Hematopoietic multipotent progenitor cell (in vitro differentiated cells): ENCODE data around the gene NLRC4. TPM values are rescaled to one million over a fixed set of nuclear protein-coding genes. Genes with fewer than 3 reads are reported as not detected.
"Not testable (repeated sequence)": the region's sequence is repeated elsewhere in the genome, so short reads cannot be mapped to it uniquely, and the experiment has no call there.

Experiments used
- DNase-seq, 3 donors: peaks; one replicate each; pipeline ENCODE4 v3.0.0-alpha.2; 2011 to 2015; ENCODE audit warnings: low read depth in 2 of 3, low spot score in 2 of 3
- total RNA-seq: library from RNA; depleted of rRNA; stranded (reverse); fragments of >200 nt; gene quantifications from one replicate; pipeline ENCODE4 v1.2.3, GENCODE V29; 2012

Gene NLRC4
- total RNA-seq, 1 donor, result 0.27 TPM

DNA sequence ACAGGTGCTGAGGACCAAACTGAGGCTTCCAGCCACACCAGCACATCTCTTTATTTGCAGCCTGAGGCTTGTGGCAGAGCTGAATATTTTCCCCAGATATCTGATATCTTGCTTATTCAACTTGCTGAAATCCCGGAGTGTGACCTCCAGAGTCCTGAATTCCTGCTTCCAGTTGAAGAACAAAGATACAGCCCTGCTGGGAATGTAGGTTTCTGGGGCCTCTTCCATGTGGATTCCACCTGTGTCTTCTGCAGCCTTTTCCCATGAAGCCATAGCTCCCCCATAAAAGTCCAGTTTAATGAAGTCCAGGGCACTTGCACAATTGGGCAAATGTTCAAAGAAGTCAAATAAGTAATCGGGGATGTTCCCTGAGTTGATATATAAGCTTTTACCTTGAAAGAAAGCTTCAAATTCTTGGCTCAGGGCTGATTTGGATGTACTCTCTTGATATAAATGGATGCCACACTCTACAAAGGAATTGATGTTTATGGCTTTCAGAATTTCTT, 14.9 kb downstream of the NLRC4 start:
- no peak for DNase-seq

DNA sequence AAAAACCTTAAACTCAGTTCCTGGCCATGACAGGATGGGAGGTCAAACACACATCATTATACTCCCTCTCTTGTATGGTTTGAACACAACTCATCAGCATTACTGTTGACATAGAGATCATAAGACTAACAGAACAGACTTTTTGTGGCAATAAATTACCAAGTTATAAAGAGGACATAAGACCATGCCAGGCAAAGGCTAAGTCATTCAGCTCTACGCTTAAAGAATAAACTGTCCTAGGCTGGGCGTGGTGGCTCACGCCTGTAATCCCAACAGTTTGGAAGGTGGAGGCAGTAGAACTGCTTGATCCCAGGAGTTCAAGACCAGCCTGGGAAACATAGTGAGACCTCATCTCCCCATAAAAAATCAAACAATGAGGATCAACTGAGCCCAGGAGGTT, 16.4 kb downstream of the NLRC4 start:
- DNase-seq, result no peak

DNA sequence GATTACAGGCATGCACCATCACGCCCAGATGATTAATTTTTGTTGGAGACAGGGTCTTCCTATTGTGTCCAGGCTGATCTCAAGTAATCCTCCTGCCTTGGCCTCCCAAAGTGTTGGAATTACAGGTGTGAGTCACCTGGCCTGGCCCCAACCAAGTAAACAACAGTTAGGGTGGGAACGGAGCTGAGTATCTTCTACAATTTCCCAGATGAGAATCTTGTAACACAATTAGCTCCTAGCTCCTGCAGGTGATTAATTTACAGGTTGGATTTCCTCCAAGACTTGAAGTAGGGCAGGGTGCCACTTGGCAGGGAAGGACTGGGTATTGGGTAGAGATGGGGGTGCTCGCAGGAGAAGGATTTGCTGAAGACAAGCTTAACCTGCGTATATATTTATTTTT, 17.8 kb downstream of the NLRC4 start:
- no peak for DNase-seq

DNA sequence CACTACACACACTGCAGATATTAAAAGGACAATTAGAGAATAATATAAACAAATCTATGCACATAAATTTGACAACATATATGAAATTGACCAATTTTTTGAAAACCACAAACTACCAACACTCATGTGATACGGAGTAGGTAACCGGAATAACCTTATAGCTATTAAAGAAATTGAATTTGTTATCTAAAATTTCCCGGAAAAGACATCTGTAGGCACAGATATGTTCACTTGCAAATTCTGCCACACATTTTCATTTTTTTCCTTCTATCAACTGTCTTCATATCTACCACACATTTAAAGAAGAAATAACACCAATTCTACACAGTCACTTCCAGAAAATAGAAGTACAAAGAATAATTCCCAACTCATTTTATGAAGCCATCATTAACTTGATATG, 22.4 kb downstream of the NLRC4 start:
- no peak for DNase-seq

DNA sequence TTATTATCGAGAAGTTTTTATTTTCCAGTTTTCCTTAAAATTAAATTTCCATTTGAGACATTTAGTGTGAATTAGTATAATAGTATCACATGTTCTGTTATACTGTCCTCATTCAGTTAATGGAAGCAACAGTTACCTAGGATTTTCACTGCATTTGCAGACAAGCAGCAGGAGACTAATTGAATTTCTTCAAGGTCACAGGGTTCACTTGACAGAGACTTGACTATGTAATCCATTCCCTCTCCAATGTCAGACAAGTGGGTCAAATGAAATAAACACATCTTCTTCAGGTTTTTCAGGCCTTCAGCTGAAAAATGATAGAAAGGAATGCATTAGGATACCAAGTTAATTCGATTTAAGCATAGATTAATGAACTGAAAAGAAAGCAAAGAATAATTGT, 26.7 kb downstream of the NLRC4 start:
- no peak for DNase-seq

DNA sequence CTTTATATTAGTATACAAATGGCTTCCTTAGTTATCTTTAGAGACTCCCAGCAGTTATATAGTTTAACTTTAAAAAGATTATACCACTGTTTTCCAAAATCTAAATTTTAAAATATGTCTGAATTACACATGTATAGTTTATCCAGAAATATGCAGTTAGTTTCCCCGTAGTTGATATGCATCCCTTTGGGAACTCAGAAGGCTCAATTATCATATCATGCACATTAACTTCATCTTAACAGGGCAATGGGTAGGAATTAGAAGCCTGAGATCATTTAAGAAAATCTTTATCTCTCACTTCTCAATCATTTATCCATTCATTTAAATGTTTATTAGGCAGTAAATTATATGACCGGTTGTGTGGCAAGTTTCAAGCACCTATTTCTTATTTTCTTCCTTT, 27.2 kb downstream of the NLRC4 start:
- no peak for DNase-seq

DNA sequence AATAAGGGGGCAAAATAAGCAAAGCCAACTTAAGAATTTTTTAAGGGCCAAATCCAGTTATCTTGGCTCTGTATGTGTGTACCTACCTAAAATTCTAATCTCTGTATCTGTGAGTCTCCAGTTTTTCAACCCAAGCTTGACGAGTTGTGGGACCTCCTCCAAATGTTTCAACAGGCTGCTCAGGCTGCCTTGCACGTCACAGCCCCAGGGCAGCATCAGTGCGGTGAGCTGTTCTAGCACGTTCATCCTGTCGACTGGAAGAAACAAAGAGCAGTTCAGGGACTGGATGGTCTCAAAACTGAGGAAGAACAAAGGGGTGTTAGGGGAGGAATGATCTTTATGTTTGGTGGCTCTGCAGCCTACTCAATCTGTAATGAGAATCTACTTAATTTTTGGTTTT, 29.4 kb downstream of the NLRC4 start:
- DNase-seq, result no peak

DNA sequence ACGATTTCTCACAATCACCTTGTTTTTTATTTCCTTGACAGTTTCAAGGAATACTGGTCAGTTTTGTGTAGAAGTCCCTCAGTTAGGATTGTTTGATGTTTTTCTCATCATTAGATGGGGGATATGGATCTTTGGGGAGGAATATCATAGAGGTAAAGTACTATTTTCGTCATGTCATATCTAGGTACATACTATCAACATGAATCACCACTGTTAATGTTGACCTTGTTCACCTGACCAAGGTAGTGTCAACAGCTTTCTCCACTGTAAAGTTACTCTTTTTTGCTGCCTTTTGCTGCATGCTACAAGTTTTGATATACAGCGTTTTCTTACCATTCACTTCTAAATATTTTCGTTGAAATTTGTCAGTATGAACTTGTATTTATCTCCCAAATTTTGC, 32.7 kb downstream of the NLRC4 start:
- DNase-seq, result no peak

DNA sequence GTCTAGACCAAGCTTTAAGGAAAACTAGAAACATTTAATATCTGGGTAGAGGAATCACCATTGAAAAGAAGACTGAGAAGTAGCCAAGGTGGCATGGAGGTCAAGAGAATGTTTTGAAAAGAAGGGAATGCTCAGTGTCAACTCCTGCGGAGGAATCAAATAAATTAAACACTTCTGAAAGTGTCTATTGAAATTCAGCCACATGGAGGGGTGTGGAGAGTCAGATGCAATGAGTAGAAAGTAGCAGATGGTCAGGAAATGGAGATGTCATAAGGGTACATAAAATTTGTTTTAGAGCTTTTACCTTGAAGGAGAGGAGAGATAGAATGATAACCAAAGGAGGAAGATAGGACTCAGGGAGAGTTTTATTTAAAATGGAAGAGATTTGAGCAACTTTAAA, 35.1 kb downstream of the NLRC4 start:
- no peak for DNase-seq

DNA sequence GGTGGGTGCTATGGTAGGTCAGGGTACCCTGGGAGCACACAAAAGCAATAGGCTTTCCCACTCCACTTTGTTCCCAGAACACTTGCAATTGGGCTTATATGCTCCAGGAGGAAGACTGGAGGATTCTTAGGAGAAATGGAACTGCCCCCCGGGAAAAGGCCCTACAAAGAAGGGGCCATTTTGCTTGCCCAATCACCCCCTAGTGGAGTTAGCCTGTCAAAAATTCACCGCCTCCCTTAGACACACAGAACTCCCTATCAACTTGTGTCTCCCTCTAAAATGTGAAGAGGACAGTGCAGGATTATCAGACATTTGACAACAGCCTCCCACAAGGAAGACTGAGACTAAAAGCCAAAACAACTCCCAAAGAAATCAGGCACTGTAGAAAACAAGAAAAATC, 36.5 kb downstream of the NLRC4 start:
- no peak for DNase-seq

DNA sequence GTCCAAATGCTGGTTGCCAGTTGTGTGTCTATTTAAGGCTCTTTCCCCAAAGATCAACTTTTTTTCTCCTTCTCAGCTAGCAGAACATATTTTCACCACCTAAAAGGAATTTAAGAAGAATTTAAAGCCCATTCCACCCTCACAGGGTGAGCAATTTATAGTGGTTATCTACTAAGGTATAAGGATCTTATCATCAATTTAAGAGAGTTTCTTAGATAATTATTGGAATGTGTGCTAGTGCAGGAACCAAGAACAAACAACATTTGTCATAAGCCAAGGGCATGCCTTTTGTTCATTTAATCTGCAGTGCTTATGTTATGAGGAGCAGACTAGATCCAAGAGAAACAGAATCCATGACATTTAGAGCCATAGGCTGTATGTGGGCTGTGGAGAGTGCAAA, 37.2 kb downstream of the NLRC4 start:
- DNase-seq, result no peak

DNA sequence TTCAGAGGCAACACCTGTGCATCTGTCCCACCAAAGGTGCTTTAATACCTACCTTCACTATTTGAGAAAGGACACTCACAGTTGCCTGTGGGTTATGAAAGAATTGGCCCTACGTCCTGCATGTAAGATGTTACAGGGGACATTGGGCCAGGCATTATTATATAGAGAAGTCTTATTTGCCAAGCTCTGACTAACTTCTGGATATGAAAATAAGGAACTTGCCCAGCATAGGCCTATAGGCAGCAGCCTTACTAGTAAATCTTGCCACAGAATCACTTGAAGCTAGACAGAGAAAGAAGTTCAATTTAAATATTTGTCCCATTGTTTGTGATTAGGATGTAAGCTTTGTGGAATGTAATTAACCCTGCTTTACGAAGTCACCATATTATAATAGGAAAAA, 41.7 kb downstream of the NLRC4 start:
- DNase-seq, result no peak

DNA sequence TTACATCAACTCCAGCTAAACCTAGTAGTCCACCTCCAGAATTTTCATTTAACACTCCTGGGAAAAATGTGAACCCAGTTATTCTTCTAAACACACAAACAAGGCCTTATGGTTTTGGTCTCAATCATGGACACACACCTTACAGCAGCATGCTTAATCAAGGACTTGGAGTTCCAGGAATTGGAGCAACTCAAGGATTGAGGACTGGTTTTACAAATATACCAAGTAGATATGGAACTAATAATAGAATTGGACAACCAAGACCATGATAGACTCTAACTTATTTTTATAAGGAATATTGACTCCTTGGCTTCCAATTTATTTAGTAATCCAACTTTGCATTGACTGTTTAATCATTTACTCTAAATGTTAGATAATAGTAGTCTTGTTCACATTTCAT, 44.2 kb downstream of the NLRC4 start:
- no peak for DNase-seq

DNA sequence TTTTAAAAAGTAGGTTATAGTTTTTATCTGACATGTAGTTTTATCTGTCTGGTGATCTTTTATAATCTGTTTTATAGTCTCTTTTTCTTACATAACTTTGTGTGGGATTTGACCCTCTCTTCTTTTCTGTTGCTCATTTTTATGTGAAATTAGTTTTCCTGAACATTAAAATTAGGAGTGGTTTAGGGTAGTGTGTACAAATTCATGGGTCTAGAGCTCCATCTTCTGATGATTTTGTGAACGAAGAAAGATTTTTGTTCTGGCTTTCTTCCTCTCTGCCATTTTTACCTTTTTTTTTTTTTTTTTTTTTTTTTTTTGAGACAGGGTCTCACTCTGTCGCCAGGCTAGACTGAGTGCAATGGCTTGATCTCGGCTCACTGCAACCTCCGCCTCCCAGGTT, 52.4 kb downstream of the NLRC4 start:
- peak in 2 of 3 donors; percentile 5 to 12 for DNase-seq

DNA sequence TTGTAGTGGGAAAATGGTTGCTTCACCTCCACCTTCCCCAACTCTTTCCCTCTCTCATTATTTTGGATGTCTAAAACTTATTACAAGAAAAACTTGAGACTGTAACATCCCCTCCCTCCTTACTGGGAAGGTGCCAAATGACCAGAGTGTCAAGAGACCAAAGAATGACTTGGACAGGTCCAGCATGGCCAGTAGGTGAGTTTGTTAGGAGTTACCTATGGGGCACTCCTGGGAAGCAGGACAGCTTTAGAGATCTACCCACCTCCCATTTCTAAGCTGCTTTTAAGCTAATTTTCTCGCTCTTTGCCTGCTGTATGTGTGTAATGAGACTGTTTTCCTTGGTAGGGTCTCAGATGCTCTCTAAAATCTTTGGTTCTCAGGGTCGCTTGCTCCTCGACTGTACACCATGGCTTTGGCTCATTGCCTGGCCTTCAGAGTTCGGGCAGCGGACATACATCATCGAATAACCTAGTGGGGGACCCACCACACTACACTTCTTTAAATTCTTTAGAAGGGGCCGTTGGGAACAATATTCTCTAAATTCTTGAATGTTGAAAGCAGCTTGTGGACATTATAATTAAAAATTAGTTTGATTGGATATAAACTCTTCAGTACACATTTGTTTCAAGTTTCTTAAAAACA, 53.8 kb downstream of the NLRC4 start:
- no peak for DNase-seq

DNA sequence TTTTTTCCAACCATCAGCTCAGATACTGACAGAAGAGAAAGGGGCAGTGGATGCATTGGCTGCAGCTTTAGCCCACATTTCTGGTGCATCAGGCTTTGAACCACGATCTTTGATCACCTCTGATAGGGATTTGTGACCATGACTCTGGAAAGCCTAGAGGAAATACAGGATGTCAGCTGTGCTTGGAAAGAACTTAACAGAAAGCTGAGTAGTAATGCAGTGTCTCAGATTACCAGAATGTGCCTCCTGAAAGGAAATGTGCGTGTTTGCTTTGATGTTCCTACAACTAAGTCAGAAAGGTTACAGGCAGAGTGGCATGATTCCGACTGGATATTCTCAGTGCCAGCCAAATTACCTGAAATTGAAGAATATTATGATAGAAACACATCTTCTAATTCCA, 61.3 kb downstream of the NLRC4 start:
- not testable (repeated sequence) for DNase-seq

DNA sequence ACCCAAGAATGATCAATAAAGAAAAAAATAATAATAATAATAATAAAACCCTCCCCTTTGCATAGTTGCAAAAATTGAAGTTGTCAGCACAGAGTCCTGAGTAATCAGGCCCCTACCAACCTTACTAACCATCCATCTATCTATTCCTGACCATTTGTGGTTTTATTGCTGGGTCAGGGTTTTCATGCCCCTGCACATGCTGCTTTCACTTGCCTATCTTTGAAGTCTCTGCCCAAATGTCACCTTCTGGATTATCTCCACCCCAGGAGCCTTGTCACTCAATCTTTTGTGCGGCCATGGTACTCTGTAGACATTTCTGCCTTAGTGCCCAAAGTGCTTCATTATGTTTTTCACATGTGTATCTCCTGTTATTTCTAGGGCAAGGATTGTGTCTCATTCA, 63.9 kb downstream of the NLRC4 start:
- no peak for DNase-seq

DNA sequence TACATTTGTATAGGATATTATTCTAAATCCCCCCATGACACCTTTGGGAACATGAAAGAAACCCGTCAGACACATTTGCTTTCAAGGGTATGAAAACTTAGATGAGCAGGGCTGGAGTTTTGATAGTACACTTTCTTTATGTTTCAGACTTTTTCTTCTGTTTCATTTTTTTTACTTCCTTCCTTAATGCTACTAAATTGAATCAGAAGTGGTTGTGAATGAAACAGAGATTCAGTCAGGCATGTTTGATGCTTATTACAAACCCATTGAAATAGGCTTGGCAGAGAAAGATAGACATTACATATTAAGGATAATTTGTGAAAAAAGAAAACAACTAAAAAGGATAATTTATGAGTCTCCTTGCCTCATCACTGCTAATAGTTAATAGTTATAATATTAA, 72.3 kb downstream of the NLRC4 start:
- no peak for DNase-seq

DNA sequence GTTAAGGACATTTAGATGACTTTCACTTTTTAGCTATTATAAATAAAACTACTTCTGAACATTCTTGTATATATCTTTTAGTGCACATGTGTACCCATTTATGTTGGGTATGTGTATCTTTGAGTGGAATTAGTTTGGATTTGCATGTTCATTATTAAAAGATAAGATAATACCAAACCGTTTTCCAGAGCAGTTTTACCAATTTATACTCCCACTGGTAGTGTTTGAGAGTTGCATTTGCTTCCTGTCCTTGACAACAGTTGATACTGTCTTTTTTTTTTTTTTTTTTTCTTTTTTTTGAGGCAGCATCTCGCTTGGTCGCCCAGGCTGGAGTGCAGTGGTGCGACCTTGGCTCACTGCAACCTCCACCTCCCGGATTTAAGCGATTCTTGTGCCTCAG, 75.7 kb downstream of the NLRC4 start:
- DNase-seq, result no peak

DNA sequence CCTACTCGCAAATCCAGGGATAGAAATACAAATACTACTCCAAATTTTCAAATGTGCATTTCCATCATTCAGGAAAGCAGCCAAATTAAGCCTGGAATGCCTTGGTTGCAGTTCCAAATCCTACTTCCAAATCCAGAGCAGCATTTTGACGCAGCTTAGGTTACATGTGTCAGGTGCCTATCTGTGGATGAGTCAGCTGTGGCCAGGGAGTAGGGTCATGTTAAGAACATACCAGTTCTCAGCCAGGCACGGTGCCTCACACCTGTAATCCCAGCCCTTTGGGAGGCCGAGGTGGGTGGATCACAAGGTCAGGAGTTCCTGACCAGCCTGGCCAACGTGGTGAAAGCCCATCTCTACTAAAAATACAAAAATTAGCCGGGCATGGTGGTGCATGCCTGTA, 82.0 kb downstream of the NLRC4 start:
- DNase-seq, result no peak
